Activated CD4-positive, CD25-positive, alpha-beta regulatory T cell treated with anti-CD3 and anti-CD28 coated beads, Interleukin-2, amount 50 U/mL, for 24 hours (primary cell): Measurements from ENCODE around the gene LCN6.

Experiments used
- ATAC-seq, 2 donors: fragments of 150-1000 bp; cut with Tn5 transposase; one replicate each; pipeline ENCODE4 v1.10.0; 2021; ENCODE audit warnings: mild to moderate bottlenecking in 1 of 2, moderate library complexity in 1 of 2

The LCN6 gene

DNA sequence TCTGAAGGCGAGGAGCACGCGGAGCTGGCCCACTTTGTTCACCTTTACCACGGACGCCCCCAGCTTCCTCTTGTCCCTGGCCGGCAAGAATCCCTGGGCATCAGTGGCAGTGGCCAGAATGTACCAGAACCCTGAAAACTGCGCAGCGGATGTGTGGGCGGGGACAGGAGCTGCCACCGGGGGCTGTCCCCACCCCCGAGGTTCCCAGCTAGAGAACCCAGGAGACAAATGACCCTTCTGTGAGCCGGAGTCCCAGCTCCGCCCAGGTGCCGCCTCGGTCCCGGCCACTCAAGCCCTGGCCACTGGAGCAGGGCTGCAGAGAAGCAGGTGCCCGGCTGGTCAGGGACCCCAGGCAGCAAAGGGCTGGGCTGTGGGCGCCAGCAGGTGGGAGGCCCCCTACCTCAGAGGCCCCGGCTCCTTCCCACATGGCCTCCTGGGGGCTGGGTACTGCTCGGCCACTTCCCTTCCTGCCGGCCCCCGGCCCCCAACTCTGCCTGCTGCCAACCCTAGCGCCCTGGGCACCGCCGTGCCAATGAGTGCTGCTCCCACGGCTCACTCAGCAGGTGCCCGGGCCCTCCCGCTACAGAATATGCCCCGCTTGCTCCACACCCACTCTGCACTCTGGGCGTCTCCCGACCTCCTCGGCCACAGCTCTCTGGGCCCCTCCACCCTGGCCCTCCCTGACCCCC lies 6.3 kb downstream of the LCN6 start:
- ATAC-seq, result peak; percentile 48 to 53

DNA sequence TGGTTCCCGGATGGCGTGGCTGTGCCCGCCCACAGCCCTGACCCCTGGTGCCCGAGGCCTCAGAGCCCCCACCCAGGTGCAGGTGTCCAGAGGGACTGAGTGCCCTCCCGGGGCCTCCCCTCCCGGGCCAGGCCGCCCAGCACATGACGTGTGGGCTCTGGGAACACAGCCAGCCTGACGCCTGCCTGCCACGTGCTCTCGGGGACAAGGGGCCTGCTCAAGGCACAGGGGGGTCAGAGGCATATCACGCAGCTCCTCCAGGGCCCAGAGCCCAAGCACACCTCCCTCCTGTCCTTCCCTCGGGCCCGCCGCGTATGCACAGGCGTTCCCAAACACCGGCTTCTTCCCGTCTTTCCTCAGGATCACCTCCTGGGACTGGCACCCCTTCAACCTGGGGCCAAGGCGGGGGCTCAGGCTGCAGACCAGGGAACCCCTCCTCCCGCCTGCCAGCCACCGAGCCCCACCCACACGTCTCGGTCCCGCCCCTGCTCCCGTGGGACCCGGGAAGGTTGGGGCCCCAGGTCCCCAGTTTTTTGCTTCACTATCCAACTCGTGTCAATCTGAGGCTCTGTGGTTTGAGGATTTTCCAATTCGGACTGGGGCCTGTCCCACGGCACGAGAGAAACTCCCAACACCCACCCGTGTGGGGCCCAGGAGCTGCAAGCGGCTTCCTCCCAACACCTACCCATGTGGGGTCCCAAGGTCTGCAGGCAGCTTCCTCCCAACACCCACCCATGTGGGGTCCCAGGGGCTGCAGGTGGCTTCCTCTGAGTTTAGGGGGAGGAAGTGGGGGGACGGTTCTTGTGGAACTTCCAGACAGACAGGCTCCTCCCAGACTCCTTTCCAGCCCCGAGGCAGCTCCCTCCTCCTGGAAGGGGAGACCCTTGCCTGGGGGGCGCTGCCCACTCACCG lies 7.1 kb downstream of the LCN6 start:
- peak in 1 of 2 donors; percentile 14 for ATAC-seq

DNA sequence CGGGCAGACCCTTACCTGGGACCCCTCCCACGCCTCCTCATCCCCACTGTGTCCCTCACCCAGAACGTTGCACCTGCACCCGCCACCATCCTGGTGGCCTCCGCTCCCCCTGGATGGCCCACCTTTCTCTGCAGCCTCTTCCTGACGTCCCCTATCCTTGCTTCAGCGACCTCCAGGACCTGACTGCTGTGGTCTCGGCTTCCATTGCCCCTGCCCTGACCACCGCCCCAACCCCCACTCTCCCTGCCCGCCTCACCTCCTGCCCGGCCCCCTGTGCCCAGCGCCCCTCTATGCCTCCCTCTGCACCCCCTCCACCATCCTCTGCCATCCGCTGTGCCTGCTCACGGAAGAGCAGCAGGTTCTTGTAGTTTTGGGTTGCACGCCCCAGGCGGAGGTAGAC lies 7.8 kb downstream of the LCN6 start:
- no peak for ATAC-seq

- ATAC-seq, result no peak
These were observed 8.3 kb downstream of the LCN6 start for GRCh38 chr9:136740069-136740468.

DNA sequence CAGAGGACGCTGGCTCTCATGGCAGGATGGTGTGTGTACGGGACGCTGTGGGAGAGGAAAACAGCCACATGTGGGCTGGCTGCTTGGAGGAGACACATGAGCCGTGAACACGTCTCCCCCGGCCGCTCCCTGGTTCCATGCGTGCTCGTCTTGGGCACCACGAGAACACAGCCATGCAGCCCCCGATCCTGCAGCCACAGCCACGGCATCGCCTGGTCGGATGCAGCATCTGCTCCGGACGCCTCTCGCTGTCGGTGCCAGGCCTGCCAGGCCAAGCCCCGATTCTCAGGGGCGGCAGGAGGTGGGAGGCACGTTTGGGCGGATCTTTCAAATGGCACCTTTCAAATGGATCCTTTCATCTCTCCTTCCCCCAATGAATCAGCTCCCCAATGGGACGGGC lies 8.8 kb downstream of the LCN6 start:
- no peak for ATAC-seq

DNA sequence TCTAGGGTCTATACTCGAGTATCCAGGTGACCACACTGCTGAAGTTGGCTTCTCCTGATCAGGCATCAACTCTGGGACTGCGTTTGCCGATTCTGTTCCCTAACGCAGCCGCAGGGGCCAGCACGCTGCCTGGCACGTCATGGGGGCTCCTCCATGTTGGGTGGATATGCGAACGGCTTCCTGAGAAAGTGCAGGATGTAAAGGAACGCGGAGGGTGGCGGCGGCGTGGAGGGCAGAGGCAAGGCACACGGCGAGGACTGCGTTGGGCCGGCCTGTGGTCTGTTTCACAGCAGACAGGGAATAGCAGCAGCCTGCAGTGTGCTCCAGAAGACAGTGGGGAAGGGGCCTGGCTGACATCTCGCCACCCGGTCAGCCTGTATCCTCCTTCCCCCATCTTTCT lies 9.4 kb downstream of the LCN6 start:
- ATAC-seq, result no peak

DNA sequence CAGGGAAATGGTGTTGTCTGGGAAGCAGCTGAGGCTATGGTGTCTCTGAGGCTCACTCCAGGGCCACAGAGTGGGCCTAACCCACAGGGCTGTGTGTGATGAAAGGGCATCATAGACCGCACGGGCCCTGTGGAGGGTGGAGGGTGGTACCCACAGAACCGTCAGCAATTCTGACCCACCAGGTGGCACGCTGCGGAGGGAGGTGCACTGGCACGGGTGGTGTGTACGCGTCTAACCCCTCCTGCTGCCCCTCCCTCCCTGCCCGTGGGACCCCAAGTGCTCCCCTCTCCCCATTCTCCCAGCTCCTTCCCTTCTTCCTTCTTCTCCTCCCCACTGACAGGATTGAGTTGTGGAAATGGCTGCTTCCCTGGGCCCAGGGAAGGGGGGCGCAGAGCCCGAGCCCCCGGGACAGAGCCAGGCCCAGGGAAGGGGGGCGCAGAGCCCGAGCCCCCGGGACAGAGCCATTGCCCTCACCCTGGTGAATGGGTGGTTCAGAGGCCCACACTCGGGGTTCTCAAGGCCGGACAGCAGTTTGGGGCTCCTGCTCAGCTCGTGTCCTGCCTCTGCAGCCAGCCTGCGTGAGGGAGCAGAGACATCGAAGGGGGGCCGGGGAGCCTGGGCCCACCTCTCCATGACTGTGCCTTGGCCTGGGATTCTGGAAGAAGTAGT lies 12.4 kb downstream of the LCN6 start:
- no peak for ATAC-seq

- peak; percentile 55 to 83 for ATAC-seq
These were observed 13.4 kb downstream of the LCN6 start for GRCh38 chr9:136734837-136735496.

DNA sequence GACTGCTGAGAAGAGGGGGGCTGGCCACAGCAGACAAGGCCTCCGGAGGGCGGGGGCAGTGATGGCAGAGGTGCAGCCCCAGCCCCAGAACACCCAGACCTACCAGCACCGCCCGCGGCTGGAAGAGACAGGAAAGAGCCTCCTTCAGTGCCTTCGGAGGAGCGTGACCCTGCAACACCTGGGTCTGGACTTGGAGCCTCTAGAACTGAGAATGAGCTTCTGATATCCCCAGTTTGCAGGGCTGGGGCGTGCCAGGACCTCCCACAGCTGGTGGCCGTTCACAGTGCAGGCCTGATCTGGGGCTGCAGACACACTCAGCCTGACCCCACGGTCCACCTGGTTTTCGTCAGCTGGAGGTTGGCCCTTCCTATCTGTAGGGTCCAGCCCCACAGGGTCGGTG lies 14.7 kb downstream of the LCN6 start:
- no peak for ATAC-seq

DNA sequence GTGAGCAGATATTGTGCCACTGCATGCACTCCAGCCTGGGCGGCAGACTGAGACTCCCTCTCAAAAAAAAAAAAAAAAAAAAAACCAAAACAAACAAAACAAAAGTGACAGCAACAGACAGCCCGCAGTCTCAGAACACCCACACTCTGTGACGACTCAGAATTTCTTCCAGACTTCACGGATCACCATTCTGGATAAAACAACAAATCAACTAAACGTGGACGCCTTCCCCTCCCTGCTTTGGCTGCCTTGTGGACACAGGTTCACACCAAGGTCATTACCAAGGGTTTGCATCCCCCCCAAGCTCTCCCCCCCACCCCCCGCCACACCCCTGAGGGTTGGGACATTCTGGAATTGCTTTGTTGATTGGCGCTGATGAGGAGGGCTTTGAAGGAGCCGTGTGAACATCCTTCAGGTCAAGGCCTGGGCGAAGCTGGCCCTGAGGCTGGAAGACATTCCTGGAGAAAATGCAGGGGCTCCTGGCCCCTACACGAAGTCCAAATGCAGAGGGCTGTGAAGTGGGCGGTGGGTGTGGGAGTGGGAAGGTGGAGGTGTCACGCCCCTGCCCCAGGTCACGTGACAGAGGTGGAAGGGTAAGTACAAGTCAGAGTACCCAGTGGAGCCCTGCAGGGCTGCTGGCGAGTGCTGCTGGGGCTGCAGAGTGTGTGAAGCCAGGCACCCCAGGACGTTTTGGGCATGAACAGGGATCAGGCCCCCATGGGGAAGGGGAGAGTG lies 15.7 kb downstream of the LCN6 start:
- ATAC-seq, result no peak

DNA sequence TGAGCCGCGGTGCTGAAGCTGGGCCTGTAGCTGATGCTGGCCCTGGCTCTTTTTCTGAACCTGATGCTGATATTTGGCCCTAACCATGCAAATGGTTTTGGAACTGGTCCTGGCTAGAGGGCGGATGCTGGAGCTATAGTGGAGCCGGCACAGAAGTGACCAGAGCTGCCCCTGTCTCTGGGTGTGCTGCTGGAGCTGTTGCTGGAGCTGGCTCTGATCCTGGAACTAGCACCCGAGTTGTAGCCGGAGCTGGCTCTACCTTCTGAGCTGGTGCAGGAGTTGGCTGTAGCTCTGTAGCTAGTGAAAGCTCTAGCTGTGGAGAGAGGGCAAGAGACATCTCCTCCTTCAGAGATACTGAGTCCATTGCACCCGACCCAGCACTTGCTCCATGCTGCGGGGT lies 18.4 kb downstream of the LCN6 start:
- ATAC-seq, result no peak

- ATAC-seq, result no peak
These were observed 19.2 kb downstream of the LCN6 start for GRCh38 chr9:136729144-136729543.

DNA sequence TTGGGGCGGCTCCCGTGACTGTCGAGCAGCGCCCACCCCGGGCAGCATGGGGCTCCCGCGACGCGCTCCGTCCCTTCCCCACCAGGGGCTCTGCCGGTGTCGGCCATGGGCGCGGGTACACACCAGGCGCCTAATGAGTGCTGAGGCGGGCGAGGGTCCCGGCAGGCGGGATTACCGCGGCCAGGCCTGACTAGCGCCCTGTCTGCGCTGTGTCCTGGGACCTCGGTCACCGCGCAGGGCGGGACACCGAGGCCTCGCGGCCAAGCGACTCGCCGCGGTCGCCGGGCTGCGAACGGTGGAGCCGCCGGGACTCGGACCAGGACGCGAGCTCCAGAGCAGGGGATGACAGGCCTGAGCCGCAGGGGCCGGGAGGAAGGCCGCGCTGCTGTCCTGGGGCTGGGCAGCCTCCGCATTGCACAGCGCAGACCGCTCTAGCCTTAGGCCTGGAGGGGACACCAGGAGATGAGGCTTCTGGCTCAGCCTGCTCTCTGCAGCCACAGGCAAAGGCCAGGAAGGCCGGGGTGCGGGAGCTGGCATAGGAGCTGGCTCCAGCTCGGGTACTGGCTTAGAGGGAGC lies 19.7 kb downstream of the LCN6 start:
- peak; percentile 1 to 14 for ATAC-seq

- ATAC-seq, result peak; percentile 68 to 77
These were observed 20.2 kb downstream of the LCN6 start for GRCh38 chr9:136728080-136728547.

- ATAC-seq, result peak; percentile 34 to 53
These were observed 21.6 kb downstream of the LCN6 start for GRCh38 chr9:136726631-136727191.

- no peak for ATAC-seq
These were observed 22.2 kb downstream of the LCN6 start for GRCh38 chr9:136726118-136726517.

- no peak for ATAC-seq
These were observed 22.7 kb downstream of the LCN6 start for GRCh38 chr9:136725612-136726011.

GRCh38 chr9:136724772-136725171 lies 23.6 kb downstream of the LCN6 start:
- ATAC-seq, result no peak

DNA sequence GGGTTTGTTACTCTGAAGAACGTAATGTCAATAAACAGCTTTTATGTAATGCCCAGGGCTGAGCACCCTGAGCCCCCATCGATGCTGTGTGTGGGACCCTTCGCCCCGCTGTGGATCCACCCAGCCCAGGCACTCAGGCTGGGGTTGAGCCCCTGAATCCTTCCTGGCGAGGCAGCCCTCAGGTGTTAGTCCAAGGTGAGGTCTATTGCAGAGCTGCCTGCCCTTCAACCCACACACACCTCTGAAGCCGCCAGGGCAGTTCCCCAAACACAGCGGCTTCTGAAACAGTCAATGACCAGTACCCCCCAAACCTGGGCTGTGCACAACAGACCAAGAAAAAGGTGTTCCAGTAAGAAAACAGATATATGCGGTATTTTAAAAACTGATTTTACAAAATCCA lies 24.3 kb downstream of the LCN6 start:
- ATAC-seq, result no peak

- ATAC-seq, result no peak
These were observed 24.9 kb downstream of the LCN6 start for GRCh38 chr9:136723362-136723976.

- no peak for ATAC-seq
These were observed 25.4 kb downstream of the LCN6 start for GRCh38 chr9:136722969-136723356.
